Kidney tubule cell (primary cell): ENCODE data around the gene KLF11.
A peak's percentile ranks its signal among the peaks of the same experiment; 100 is the strongest.
"Not testable (repeated sequence)": the region's sequence is repeated elsewhere in the genome, so short reads cannot be mapped to it uniquely, and the experiment has no call there.

Experiments used
- DNase-seq: peaks from one replicate; pipeline ENCODE4 v3.0.0-alpha.2; 2018; ENCODE audit warnings: low spot score

Gene KLF11

DNA sequence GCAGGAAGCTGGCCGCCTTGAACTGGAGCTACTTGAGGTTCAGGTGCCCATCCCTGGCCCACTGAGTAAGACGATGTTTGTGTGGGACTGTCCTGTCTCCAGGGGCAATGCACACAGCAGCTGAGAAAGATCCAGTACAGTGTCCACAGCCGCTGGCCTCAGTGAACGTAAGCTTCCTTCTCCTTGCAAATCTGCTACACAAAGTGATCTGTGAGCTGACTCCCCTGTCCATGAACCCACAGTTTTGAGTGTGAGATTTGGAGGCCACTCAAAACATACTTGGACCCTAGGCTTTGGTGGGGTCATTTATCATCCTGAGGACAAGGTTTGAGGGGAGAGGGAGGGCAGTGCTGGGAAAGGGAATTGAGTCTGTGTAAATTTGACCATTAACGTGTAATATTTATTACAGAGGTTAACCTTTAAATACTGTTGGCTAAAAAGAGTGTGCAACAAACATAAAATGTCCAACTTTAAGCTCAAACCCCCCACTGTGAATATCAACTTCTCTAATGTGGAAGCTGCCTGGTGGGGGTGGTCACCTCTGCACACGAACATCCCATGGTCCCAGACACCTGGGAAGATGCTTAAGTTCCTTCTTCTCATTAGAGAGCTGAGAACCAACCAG, 41.8 kb downstream of the KLF11 start:
- DNase-seq, result peak; percentile 46

DNA sequence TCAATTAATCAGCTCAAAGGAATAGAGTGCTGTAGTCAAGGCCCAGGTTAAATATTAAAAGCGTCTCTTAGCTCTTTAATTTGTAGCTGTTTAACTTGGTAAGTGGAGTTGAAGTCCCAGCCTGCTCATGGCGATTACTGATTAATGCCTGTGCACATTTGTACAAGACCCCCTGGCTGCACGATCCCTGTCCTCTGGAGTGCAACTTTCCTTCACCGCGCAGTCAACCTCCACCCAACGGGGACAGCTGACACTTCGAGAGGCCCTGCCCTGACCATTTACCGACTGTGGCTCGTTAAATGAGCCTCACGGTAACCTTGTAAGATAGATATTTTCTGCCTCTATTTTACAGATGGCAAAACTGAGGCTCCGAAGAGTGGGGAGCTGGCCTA, 42.3 kb downstream of the KLF11 start:
- DNase-seq, result peak; percentile 64

DNA sequence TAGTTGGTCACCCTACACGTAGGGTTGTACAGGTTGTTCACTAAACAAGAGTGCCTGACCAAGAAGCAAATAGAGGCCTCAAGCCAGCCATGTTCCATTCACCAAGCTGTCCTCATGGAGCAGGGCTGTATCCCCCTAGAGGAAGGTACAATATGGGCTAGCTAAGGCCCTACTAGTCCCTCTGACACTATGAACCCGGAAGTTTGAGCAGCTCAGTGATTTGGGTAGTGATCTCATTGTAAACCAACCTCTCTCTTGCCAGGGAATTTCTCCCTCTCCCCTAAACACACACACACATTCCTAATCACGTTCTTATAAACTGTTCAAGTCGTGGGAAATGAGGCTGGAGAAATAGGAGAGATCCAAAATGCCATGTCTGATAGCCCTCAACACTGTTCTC, 43.6 kb downstream of the KLF11 start:
- peak; percentile 80 for DNase-seq

DNA sequence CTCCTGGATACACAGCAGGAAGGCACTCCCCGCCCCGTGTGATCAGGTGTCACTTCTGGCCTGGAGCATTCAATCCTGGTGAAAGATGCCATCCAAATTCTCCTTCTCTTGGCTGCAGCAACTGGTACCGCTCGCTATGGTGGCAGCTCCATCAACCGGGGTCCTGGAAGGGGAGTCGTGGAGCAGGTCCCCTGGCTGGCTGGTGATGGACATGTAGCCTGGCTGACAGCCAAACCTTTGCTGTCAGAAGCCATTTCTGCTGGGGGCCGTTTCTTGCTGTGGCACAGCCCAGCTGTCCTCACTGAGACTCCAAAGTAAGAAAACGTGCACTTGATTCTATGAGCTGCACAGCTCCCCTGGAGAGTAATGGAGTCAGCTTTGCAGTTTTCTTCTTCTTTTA, 44.0 kb downstream of the KLF11 start:
- no peak for DNase-seq

DNA sequence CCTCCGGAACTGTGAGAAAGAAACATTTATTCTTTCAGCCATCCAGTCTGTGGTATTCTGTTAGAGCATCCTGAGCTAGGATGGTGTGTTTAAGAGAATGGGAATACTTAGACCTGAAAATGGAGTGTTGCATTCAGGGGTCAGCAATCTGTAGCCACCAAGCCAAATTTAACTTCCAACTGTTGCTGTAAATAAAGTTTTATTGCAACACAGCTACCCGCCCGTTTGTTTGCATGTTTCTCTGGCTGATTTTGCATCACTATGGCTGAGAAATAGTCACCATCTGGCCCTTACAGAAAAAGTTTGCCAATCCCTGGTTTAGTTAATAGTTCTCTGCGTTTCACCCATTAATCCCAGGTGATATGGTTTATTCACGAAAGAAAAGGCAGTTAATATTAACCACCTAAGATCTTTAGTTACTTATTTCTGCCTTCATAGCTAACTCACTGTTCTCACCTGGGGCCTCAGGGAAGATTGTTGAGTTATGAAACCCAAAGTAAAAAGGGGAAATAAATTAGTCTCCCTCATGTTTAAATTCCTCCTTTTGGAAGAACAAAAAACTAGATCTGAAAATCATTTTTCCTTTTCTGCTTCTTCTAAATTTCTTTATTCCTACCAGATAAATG, 46.3 kb downstream of the KLF11 start:
- DNase-seq, result peak; percentile 78

DNA sequence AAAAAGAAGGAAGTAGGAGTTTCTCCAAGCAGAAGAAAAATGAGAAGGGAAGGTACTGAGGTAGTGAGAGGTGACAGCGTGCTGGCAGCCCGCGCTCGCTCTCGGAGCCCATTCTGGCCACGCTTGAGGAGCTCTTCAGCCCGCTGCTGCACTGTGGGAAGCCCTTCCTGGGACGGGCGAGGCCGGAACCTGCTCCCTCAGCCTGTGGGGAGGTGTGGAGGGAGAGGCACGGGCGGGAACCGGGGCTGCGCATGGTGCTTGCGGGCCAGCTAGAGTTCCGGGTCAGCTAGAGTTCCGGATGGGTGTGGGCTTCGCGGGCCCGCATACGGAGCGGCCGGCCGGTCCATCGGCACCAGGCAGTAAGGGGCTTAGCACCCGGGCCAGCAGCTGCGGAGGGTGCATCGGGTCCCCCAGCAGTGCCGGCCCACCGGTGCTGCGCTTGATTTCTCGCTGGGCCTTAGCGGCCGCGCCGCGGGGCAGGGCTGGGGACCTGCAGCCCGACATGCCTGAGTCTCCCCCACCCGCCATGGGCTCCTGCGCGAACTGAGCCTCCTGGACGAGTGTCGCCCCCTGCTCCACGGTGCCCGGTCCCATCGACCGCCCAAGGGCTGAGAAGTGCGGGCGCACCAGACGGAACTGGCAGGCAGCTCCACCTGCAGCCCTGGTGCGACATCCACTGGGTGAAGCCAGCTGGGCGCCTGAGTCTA, 48.0 kb downstream of the KLF11 start:
- peak; percentile 38 for DNase-seq

DNA sequence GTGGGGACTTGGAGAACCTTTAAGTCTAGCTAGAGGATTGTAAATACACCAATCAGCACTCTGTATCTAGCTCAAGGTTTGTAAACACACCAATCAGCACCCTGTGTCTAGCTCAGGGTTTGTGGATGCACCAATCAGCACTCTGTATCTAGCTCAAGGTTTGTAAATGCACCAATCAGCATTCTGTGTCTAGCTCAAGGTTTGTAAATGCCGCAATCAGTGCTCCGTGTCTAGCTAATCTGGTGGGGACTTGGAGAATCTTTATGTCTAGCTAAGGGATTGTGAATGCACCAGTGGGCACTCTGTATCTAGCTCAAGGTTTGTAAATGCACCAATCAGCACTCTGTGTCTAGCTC, 48.5 kb downstream of the KLF11 start:
- not testable (repeated sequence) for DNase-seq

DNA sequence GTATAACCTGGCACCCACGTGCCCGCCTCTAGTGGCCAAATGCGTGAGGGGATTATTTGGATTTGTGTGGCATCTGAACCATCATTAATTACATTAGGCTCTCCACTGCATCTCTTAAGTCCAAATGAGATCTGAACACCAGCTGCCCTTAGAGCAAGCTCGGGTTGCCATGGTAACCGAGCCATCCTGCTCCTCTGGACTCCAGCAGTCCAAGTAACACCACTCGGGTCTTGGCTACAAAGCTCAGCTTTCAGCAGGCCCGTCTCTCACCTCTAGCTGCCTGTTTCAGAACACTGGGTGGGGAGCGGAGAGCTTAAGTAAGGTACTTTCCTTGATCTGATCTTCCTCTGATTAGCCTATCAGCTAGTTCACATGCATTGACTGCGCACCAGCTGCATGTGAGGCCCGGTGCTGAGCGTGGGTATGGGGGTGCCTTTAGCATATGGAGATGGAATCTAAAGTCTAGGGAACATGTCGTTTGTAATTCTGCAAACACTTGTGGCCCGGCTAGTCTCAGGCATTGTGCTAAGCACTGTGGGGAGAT, 51.0 kb downstream of the KLF11 start:
- no peak for DNase-seq

DNA sequence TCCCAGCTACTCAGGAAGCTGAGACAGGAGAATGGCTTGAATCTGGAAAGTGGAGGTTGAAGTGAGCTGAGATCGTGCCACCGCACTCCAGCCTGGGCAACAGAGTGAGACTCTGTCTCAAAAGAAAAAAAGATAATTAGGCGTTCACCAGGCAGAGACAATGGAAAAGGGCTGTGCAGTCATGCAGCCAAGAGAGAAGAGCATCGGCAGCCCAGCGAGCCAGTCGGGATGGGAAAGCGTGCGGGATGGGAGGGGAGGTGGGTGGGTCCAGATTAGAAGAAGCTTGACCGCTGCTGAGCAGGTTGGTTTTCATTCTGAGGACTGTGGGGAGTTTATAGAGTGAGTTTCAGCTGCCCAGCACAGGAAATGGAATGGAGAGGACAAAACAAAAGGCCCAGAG, 51.8 kb downstream of the KLF11 start:
- DNase-seq, result no peak

DNA sequence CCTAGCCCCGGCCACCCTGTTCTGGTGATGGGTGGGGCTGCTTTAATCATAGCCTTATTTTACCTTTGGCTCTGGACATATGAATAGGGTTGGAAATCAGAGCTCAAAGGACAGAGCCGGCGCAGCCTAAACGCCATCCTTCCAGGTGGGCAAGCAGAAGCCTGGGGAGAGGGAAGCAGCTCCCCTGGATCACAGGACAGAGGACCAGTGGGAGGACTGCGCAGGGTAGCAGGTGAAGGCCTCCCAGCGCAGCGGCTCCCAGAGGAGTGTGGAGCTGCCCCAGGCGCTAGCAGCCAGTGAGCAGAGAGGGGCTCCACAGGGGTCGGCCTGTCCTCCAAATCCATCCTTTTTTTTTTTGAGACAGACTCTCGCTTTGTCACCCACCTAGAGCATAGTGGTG, 53.3 kb downstream of the KLF11 start:
- no peak for DNase-seq

DNA sequence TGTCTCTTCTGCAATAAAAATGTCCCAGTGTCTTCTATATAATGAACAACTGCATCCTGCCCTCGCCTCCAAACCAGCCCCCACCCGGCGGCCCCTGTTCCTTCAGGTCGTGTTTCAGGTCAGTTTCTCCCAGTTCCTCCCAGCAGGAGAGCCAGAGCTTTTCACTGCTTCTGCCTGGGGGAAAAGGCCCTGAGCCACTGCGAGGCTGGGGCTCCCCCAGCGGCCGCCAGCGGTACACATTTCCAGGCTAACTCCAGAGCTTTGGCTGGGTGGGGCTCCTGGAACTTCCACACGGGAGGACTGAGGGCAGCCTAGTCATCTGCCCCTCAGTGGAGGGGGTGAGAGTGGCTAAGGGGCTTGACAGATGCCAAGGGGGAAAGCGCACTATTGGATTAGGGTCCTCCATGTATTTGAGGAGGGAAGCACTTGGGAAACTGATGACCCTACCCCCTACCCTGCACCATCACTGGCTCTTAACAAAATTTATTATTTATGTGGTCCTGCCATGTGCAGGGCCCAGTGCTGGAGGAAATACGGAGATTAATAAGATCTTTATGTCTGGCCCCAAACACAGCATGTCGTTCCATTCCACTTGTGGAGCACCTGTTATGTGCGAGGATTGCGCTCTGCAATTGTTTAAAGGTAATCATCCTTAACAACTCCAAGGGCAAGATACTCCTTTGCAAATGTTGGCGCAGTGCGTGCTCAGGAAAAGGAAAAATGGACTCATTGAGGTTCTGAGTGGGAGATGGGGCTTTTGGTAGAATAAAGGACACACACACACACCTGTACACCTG, 54.2 kb downstream of the KLF11 start:
- DNase-seq, result peak; percentile 75

DNA sequence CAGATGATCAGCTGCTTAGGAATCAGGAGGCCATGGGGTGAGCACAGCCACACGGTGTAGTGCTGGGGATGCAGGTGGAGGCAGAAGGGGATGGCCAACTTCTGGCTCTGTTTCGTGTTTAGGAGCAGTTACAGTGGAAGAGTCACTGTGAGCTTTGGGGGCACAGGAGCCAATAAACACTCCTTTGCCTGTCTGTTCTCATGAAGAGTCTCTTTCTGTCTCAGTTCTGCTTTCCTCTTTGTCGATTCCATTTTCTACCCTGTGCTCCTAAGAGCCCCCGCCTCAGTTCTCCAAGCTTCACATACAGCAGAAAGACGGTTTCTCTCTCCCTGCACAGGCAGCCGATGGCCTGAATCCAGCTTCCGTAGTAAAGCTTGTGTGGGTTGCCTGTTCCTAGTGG, 58.1 kb downstream of the KLF11 start:
- no peak for DNase-seq

DNA sequence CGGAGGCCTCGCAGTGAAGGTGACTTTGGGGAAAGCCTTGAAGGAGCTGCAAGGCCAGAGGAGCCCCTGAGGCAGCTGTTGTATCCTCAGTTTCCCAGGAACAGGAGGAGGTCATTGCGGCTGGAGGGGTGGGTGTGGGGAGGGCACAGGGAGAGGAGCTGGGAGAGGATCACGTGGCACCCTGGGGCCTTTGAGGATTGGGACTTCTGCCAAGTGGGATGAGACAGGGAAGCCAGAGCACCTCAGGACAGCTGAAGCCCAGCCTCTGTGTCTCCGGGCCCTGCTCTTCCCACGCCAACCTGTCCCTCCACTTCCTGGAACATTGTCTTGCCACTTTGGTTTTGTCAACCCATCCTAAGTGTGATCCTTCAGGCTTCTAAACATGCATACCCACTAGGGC, 59.8 kb downstream of the KLF11 start:
- DNase-seq, result no peak
